HL-60 (cell line): Measurements from ENCODE around the gene FILIP1L.

Experiments used
- DNase-seq, 2 experiments: peaks; one replicate each; pipeline ENCODE4 v3.0.0-alpha.2; 2010 to 2020; ENCODE audit warnings: low read depth in 1 of 2, low spot score in 1 of 2
- H3K27ac ChIP-seq: fragments of 250-450 bp; sonication (Bioruptor Pico); replicated peaks from 2 replicates; pipeline ENCODE4 v1.5.1; 2020; ENCODE audit warnings: mild to moderate bottlenecking, moderate library complexity
- H3K27me3 ChIP-seq: fragments of 250-450 bp; sonication (Bioruptor Pico); 2 replicates; pipeline ENCODE4 v1.5.1; 2021; ENCODE audit warnings: mild to moderate bottlenecking, moderate library complexity; ENCODE audit not compliant: insufficient read depth, poor library complexity, severe bottlenecking
- H3K4me3 ChIP-seq: replicated peaks from 2 replicates; pipeline ENCODE4 v1.5.1; 2011; ENCODE audit warnings: mild to moderate bottlenecking, control low read depth, low read length; ENCODE audit not compliant: insufficient read depth
- CTCF ChIP-seq: IDR thresholded peaks from one replicate; pipeline ENCODE4 v1.5.1; 2011; ENCODE audit warnings: low read length, control low read depth, inconsistent platforms; ENCODE audit not compliant: insufficient read depth
- GABPA ChIP-seq: IDR thresholded peaks from 2 replicates; pipeline ENCODE4 v1.6.1; 2012; ENCODE audit warnings: low read depth
- POLR2AphosphoS5 ChIP-seq: IDR thresholded peaks from 2 replicates; pipeline ENCODE4 v1.6.1; 2012; ENCODE audit warnings: low read depth
- REST ChIP-seq: IDR thresholded peaks from 2 replicates; pipeline ENCODE4 v1.6.1; 2012; ENCODE audit warnings: low read depth; ENCODE audit not compliant: insufficient replicate concordance
- SPI1 ChIP-seq: IDR thresholded peaks from 2 replicates; pipeline ENCODE4 v1.6.1; 2012; ENCODE audit warnings: low read depth, mild to moderate bottlenecking, borderline replicate concordance

Gene FILIP1L

GRCh38 chr3:99885851-99886250 is 228.4 kb downstream of the FILIP1L start:
- Histone ChIP-seq H3K27ac (no peak overlapping the region), H3K4me3 (no peak overlapping the region), H3K27me3 (no peaks in the 10 kb centered on the region)
- TF ChIP-seq GABPA = no peak
- no peak for TF ChIP-seq REST
- TF ChIP-seq CTCF = no peak
- TF ChIP-seq SPI1 = no peak
- no peak for TF ChIP-seq POLR2AphosphoS5
- no peak for DNase-seq

GRCh38 chr3:99885085-99885484 is 229.2 kb downstream of the FILIP1L start:
- no peak for DNase-seq
- H3K27me3 ChIP-seq = no peaks in the 10 kb centered on the region
- TF ChIP-seq GABPA (no peak), SPI1 (no peak), POLR2AphosphoS5 (no peak), REST (no peak), CTCF (no peak)
- H3K27ac ChIP-seq = no peak overlapping the region
- no peak overlapping the region for H3K4me3 ChIP-seq

GRCh38 chr3:99884484-99884883 is 229.8 kb downstream of the FILIP1L start:
- Histone ChIP-seq H3K27me3 (no peaks in the 10 kb centered on the region), H3K27ac (no peak overlapping the region), H3K4me3 (no peak overlapping the region)
- TF ChIP-seq POLR2AphosphoS5 = no peak
- TF ChIP-seq REST = no peak
- no peak for TF ChIP-seq CTCF
- DNase-seq = no peak
